Measurements from ENCODE around the gene RAB24.

- TF ChIP-seq, protein P1, sequence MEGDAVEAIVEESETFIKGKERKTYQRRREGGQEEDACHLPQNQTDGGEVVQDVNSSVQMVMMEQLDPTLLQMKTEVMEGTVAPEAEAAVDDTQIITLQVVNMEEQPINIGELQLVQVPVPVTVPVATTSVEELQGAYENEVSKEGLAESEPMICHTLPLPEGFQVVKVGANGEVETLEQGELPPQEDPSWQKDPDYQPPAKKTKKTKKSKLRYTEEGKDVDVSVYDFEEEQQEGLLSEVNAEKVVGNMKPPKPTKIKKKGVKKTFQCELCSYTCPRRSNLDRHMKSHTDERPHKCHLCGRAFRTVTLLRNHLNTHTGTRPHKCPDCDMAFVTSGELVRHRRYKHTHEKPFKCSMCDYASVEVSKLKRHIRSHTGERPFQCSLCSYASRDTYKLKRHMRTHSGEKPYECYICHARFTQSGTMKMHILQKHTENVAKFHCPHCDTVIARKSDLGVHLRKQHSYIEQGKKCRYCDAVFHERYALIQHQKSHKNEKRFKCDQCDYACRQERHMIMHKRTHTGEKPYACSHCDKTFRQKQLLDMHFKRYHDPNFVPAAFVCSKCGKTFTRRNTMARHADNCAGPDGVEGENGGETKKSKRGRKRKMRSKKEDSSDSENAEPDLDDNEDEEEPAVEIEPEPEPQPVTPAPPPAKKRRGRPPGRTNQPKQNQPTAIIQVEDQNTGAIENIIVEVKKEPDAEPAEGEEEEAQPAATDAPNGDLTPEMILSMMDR (IDR thresholded peaks at IDR 0.05), result no peak
- TF ChIP-seq POLR2A (IDR thresholded peaks at IDR 0.05), result no peak
- no peak for TF ChIP-seq EP300 (IDR thresholded peaks at IDR 0.05)
These were observed 42.6 kb downstream of the RAB24 start for GRCh38 chr5:177260961-177261360.
